Hepatic stellate cell (primary cell): ENCODE results near the gene PLXNA4.
"Not testable (repeated sequence)": the region's sequence is repeated elsewhere in the genome, so short reads cannot be mapped to it uniquely, and the experiment has no call there.

Experiments used
- DNase-seq: peaks from one replicate; pipeline ENCODE4 v3.0.0; 2011; ENCODE audit warnings: low spot score

PLXNA4 gene

DNA sequence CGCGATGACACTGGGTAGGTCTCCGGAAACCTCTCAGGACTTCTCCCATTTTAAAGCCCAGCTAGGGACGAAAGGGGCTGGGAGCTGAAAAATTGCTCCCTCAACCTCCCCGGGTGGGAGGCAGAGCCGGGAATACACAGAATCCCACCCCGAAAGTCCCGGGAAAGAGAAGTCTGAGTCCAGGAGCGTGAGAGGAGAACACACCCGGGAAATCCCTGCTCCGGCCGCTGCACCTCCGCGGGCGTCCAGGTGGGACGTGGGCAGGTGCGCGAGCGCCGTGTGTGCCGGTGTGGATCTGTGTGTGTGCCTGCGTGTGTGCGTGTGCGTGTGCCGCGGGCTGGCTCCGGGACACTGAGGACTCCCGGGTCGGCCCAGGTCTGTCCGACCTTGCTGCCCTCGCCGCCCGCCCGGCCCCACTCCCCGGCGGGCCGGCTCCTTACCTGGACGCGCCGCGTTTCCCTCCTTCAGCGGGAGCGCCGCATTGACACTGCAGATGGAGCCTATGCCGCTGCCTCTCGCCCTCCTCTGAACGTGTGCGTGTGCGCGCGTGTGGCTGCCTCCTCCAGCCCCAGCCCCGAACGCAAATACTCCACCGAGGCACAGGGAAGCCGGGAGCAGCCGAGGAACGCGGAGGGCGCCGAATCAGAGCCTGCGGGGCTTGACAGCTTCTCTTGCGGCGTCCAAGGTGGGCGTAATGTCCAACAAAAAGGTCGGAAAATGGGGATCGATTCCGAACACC lies at the start of gene PLXNA4:
TSS of gene PLXNA4 (minus strand) at position 489 of the 739 bp plus-strand sequence. CDS start 67,777 bp downstream, outside the sequence.
- DNase-seq: no peak

DNA sequence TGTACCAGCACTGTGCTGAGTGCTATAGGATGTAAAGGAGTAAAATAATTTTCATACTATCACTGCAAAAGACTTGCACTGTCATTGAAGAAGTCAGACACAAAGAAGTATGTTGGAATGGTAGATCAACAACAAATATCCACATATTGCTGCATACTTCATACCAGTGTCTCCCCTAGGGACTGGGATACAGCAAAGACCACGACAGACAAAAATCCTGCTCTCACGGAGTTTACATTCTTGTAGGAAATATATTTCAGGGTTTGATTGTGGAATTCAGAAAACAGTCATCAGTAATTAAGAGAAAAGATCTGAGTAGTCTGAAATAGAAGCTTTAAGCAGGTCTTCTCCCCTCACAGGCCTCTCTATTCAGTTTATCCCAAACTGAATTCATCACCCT lies 49.4 kb upstream of the PLXNA4 start:
- no peak for DNase-seq

- DNase-seq: no peak
Observed at GRCh38 chr7:132622081-132622480, 45.8 kb upstream of the PLXNA4 start.

GRCh38 chr7:132619967-132620366 lies 43.7 kb upstream of the PLXNA4 start:
- no peak for DNase-seq

GRCh38 chr7:132618956-132619305 lies 42.7 kb upstream of the PLXNA4 start:
- DNase-seq: peak; percentile 22

- no peak for DNase-seq
Observed at GRCh38 chr7:132618271-132618955, 42.1 kb upstream of the PLXNA4 start.

- DNase-seq: no peak
Observed at GRCh38 chr7:132614428-132615318, 38.4 kb upstream of the PLXNA4 start.

DNA sequence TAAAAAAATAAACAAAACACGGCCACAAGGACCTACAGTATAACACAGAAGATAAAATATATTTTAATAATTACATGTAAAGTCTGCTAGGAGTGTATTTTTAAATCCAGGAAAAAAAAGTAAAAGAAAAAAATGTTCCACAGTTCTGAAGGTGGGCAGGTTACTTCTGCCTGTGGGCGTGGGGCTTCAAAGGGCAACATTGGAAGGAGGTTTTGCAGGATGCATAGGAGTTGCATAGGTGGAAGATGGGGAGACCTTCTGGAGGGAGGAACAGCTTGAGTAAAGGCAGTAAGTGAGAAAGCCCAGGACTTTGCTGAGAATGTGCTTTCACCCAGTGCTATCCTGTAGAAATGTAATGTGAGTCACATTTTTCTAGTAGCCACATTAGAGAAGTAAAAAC lies 37.5 kb upstream of the PLXNA4 start:
- DNase-seq: no peak

GRCh38 chr7:132610995-132611394 lies 34.7 kb upstream of the PLXNA4 start:
- no peak for DNase-seq

GRCh38 chr7:132609906-132610520 lies 33.7 kb upstream of the PLXNA4 start:
- no peak for DNase-seq

- no peak for DNase-seq
Observed at GRCh38 chr7:132609222-132609621, 33.0 kb upstream of the PLXNA4 start.

DNA sequence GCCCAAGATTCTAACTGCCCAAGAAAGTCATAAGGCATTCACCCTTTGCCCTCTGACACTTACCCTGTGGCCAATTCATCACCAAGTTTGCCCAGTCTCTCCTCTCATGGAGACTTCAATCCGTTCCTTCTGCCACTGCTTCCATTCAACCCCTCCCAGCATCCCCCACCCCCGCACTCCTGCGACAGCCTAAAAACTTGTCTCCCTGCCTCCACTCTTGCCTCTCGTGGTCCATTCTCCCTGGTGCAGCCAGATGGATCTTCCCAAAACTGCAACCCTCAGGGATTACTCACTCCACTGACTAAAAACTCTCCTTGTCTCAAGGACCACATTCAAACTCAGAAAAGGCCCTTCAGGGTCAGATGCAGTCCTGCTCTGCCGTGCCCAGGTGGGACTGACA lies 32.3 kb upstream of the PLXNA4 start:
- no peak for DNase-seq

DNA sequence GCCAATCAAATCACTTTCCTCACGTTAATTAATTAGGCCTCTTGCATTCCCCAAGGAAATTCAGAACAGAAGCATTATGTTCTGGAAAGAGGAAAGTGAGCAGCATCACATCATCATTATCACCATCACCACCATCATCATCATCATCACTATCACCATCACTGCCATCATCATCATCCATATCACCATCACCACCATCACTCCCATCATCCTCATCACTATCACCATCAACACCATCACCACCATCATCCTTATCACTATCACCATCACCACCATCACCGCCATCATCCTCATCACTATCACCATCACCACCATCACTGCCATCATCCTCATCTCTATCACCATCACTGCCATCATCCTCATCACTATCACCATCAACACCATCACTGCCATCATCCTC lies 31.4 kb upstream of the PLXNA4 start:
- DNase-seq: no peak

GRCh38 chr7:132604121-132604520 lies 27.9 kb upstream of the PLXNA4 start:
- DNase-seq: no peak

DNA sequence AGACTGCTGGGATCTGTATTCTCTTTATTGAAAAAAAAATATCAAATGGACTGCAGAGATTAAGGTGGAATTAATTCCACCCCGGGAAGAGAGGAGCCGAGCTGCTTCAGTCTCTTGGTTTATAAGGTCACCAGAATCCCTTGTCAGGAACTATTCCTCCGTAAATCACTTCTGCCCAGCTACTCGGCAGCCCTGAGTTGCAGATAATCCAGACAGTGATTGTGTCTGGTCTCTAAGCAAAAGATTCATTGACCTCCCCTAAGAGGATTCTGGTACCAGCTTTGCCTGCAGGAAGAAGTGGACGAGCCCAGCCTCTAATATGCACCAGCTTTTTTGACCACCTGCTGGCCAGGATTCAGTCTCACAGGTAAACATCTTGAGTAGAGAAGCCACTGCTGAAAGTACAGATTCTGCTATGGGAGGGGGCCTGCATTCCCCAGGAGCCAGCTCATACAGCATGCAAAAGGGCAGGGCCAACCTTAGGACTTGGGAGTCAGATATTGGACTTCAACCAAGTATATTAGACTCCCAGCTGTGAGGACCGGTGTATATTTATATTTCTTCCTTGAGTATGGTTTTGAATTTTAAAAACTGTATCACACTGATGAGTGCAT lies 27.1 kb upstream of the PLXNA4 start:
- no peak for DNase-seq

GRCh38 chr7:132601783-132602182 lies 25.5 kb upstream of the PLXNA4 start:
- no peak for DNase-seq

- no peak for DNase-seq
Observed at GRCh38 chr7:132596588-132596987, 20.3 kb upstream of the PLXNA4 start.

GRCh38 chr7:132594741-132595140 lies 18.5 kb upstream of the PLXNA4 start:
- not testable (repeated sequence) for DNase-seq

GRCh38 chr7:132592936-132593335 lies 16.7 kb upstream of the PLXNA4 start:
- DNase-seq: no peak

GRCh38 chr7:132592231-132592920 lies 16.1 kb upstream of the PLXNA4 start:
- no peak for DNase-seq

DNA sequence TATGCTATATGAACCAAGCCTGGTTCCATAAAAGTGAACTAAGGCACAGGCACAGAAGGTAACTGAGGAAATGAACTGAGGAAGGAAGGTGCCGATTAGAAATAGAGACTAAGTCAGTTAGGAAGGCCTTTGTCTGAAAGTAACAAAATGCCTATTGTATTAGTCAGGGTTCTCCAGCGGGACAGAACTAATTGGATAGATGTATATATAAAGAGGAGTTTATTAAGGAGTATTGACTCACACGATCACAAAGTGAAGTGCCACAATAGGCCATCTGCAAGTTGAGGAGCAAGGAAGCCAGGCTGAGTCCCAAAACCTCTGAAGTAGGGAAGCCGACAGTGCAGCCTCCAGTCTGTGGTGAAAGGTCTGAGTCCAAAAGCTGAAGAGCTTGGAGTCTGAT lies 13.9 kb upstream of the PLXNA4 start:
- no peak for DNase-seq
